Measurements from ENCODE around the gene PFKP. TPM values are rescaled to one million over a fixed set of nuclear protein-coding genes. Genes with fewer than 3 reads are reported as not detected.
A peak's percentile ranks its signal among the peaks of the same experiment; 100 is the strongest.

PFKP gene
- total RNA-seq, 1 experiment from 2014 or later = 140 TPM

GRCh38 chr10:3166496-3167290 lies 99.3 kb downstream of the PFKP start:
- intact Hi-C loops (cut with micrococcal nuclease) = no loop called here
- Histone ChIP-seq H3K4me2 (ENCODE audit: low read length) (no peak overlapping the region), H3K4me1 (ENCODE audit: insufficient read depth, low read length) (no peaks in the 10 kb centered on the region), H3K9me3 (ENCODE audit: low read length) (no peaks in the 10 kb centered on the region), H3K4me3 (ENCODE audit: low read length) (no peak overlapping the region), H3F3A (ENCODE audit: low read length, unreplicated experiment) (no peaks in the 10 kb centered on the region), H3K27ac (ENCODE audit: low read length) (no peak overlapping the region), H3K9me2 (replicated peaks; ENCODE audit: low read length) (no peaks in the 10 kb centered on the region), H4K20me1 (ENCODE audit: low read length) (no peaks in the 10 kb centered on the region), H3K36me3 (ENCODE audit: low read depth, low read length) (peaks cover 25% of the 10 kb centered on the region), H3K9ac (ENCODE audit: low read length) (no peak overlapping the region), H2AFZ (ENCODE audit: low read length) (no peak overlapping the region), H3K79me2 (ENCODE audit: low read length) (peaks cover 27% of the 10 kb centered on the region), H3K27me3 (ENCODE audit: low read length) (no peaks in the 10 kb centered on the region)
- CTCF ChIA-PET = no interaction called here
- no TSS peak for BruUV-seq (replicated peaks)
- ATAC-seq (no peak), DNase-seq (no peak)
- TF ChIP-seq EZH2 (IDR thresholded peaks at IDR 0.05; ENCODE audit: low read length, unreplicated experiment) (no peak), EZH2phosphoT487 (IDR thresholded peaks at IDR 0.05; ENCODE audit: borderline replicate concordance, low read length) (no peak), CTCF (conservative IDR thresholded peaks at IDR 0.05; ENCODE audit: low read depth, low read length) (no peak)
- POLR2A ChIA-PET (ENCODE audit: unreplicated experiment) = no interaction called here

- Histone ChIP-seq H3K9ac (ENCODE audit: low read length) (no peak overlapping the region), H3K4me1 (ENCODE audit: insufficient read depth, low read length) (no peaks in the 10 kb centered on the region), H3K36me3 (ENCODE audit: low read depth, low read length) (peaks cover 21% of the 10 kb centered on the region), H3K9me3 (ENCODE audit: low read length) (no peaks in the 10 kb centered on the region), H3K27ac (ENCODE audit: low read length) (no peak overlapping the region), H3K4me2 (ENCODE audit: low read length) (no peak overlapping the region), H2AFZ (ENCODE audit: low read length) (no peak overlapping the region), H4K20me1 (ENCODE audit: low read length) (no peaks in the 10 kb centered on the region), H3F3A (ENCODE audit: low read length, unreplicated experiment) (no peaks in the 10 kb centered on the region), H3K79me2 (ENCODE audit: low read length) (peaks cover 35% of the 10 kb centered on the region), H3K4me3 (ENCODE audit: low read length) (no peak overlapping the region), H3K27me3 (ENCODE audit: low read length) (no peaks in the 10 kb centered on the region), H3K9me2 (replicated peaks; ENCODE audit: low read length) (no peaks in the 10 kb centered on the region)
- TF ChIP-seq EZH2 (IDR thresholded peaks at IDR 0.05; ENCODE audit: low read length, unreplicated experiment) (no peak), EZH2phosphoT487 (IDR thresholded peaks at IDR 0.05; ENCODE audit: borderline replicate concordance, low read length) (no peak), CTCF (conservative IDR thresholded peaks at IDR 0.05; ENCODE audit: low read depth, low read length) (no peak)
- ChIA-PET POLR2A (ENCODE audit: unreplicated experiment) (no interaction called here), CTCF (no interaction called here)
- DNase-seq (peak; percentile 1), ATAC-seq (no peak)
- intact Hi-C loops (cut with micrococcal nuclease) = no loop called here
- BruUV-seq (replicated peaks) = no TSS peak
These were observed 100.4 kb downstream of the PFKP start for GRCh38 chr10:3167611-3168330.

GRCh38 chr10:3169271-3169670 lies 101.9 kb downstream of the PFKP start:
- ChIA-PET CTCF (no interaction called here), POLR2A (ENCODE audit: unreplicated experiment) (no interaction called here)
- BruUV-seq (replicated peaks) = no TSS peak
- Histone ChIP-seq H3F3A (ENCODE audit: low read length, unreplicated experiment) (no peaks in the 10 kb centered on the region), H3K4me1 (ENCODE audit: insufficient read depth, low read length) (no peaks in the 10 kb centered on the region), H3K79me2 (ENCODE audit: low read length) (peaks cover 35% of the 10 kb centered on the region), H2AFZ (ENCODE audit: low read length) (no peak overlapping the region), H3K9me3 (ENCODE audit: low read length) (no peaks in the 10 kb centered on the region), H3K27ac (ENCODE audit: low read length) (no peak overlapping the region), H3K27me3 (ENCODE audit: low read length) (no peaks in the 10 kb centered on the region), H4K20me1 (ENCODE audit: low read length) (no peaks in the 10 kb centered on the region), H3K4me3 (ENCODE audit: low read length) (no peak overlapping the region), H3K9ac (ENCODE audit: low read length) (no peak overlapping the region), H3K4me2 (ENCODE audit: low read length) (no peak overlapping the region), H3K9me2 (replicated peaks; ENCODE audit: low read length) (no peaks in the 10 kb centered on the region), H3K36me3 (ENCODE audit: low read depth, low read length) (peaks cover 10% of the 10 kb centered on the region)
- DNase-seq (no peak), ATAC-seq (no peak)
- TF ChIP-seq EZH2phosphoT487 (IDR thresholded peaks at IDR 0.05; ENCODE audit: borderline replicate concordance, low read length) = no peak
- no peak for TF ChIP-seq CTCF (conservative IDR thresholded peaks at IDR 0.05; ENCODE audit: low read depth, low read length)
- TF ChIP-seq EZH2 (IDR thresholded peaks at IDR 0.05; ENCODE audit: low read length, unreplicated experiment) = no peak
- intact Hi-C loops (cut with micrococcal nuclease) = no loop called here
